Activated CD4-positive, alpha-beta T cell treated with anti-CD3 and anti-CD28 coated beads for 48 hours (primary cell): ENCODE results near the gene S100A8.

ENCODE experiments used
- DNase-seq: peaks from one replicate; pipeline ENCODE4 v3.0.0-alpha.2; 2020

Gene S100A8

GRCh38 chr1:153389973-153390879 lies 647 bp downstream of the S100A8 start:
- no peak for DNase-seq

GRCh38 chr1:153389401-153389800 lies 1.5 kb downstream of the S100A8 start:
- DNase-seq = no peak

GRCh38 chr1:153387785-153388184 lies 3.1 kb downstream of the S100A8 start:
- DNase-seq = no peak

- DNase-seq = no peak
Measured at GRCh38 chr1:153387001-153387400, 3.9 kb downstream of the S100A8 start.

- DNase-seq = no peak
Measured at GRCh38 chr1:153386500-153386901, 4.4 kb downstream of the S100A8 start.

GRCh38 chr1:153384958-153385580 lies 5.8 kb downstream of the S100A8 start:
- DNase-seq = no peak

GRCh38 chr1:153380711-153381110 lies 10.2 kb downstream of the S100A8 start:
- DNase-seq = no peak

- no peak for DNase-seq
Measured at GRCh38 chr1:153379591-153379990, 11.3 kb downstream of the S100A8 start.

- DNase-seq = no peak
Measured at GRCh38 chr1:153375511-153375910, 15.4 kb downstream of the S100A8 start, which contains the start of gene S100A12. S100A12 (minus strand) TSS chr1:153375621; CDS start chr1:153374592, 1,029 bp downstream.

- DNase-seq = no peak
Measured at GRCh38 chr1:153374071-153374470, 16.8 kb downstream of the S100A8 start.

GRCh38 chr1:153372571-153372970 lies 18.3 kb downstream of the S100A8 start:
- DNase-seq = no peak

- DNase-seq = no peak
Measured at GRCh38 chr1:153371231-153371630, 19.6 kb downstream of the S100A8 start.

- no peak for DNase-seq
Measured at GRCh38 chr1:153370146-153370545, 20.7 kb downstream of the S100A8 start.

- no peak for DNase-seq
Measured at GRCh38 chr1:153368495-153368894, 22.4 kb downstream of the S100A8 start.

GRCh38 chr1:153367090-153367489 lies 23.8 kb downstream of the S100A8 start:
- no peak for DNase-seq

GRCh38 chr1:153366261-153366660 lies 24.6 kb downstream of the S100A8 start:
- no peak for DNase-seq

GRCh38 chr1:153365696-153366095 lies 25.2 kb downstream of the S100A8 start:
- DNase-seq = no peak

- DNase-seq = no peak
Measured at GRCh38 chr1:153364766-153365666, 25.9 kb downstream of the S100A8 start.

- DNase-seq = no peak
Measured at GRCh38 chr1:153364156-153364555, 26.7 kb downstream of the S100A8 start.

GRCh38 chr1:153363641-153364040 lies 27.2 kb downstream of the S100A8 start:
- DNase-seq = no peak

GRCh38 chr1:153362187-153362775 lies 28.6 kb downstream of the S100A8 start:
- DNase-seq = no peak

- DNase-seq = no peak
Measured at GRCh38 chr1:153361480-153362109, 29.3 kb downstream of the S100A8 start.
